ENCODE data around the gene CYP27C1. TPM values are rescaled to one million over a fixed set of nuclear protein-coding genes. Genes with fewer than 3 reads are reported as not detected.
"Not testable (repeated sequence)": the region's sequence is repeated elsewhere in the genome, so short reads cannot be mapped to it uniquely, and the experiment has no call there.

CYP27C1 gene
- total RNA-seq, 1 donor from 2014 or later = 0.26 TPM

- peak; percentile 42 for DNase-seq (ENCODE audit: low spot score)
These were observed 49.5 kb downstream of the CYP27C1 start for GRCh38 chr2:127170452-127171197.

GRCh38 chr2:127170021-127170420, 50.1 kb downstream of the CYP27C1 start:
- DNase-seq (ENCODE audit: low spot score) = no peak

- no peak for DNase-seq (ENCODE audit: low spot score)
These were observed 50.9 kb downstream of the CYP27C1 start for GRCh38 chr2:127169066-127169660.

- DNase-seq (ENCODE audit: low spot score) = no peak
These were observed 53.8 kb downstream of the CYP27C1 start for GRCh38 chr2:127166231-127166860.

GRCh38 chr2:127165539-127165935, 54.6 kb downstream of the CYP27C1 start:
- DNase-seq (ENCODE audit: low spot score) = no peak

- DNase-seq (ENCODE audit: low spot score) = no peak
These were observed 55.1 kb downstream of the CYP27C1 start for GRCh38 chr2:127164761-127165538.

- DNase-seq (ENCODE audit: low spot score) = no peak
These were observed 56.2 kb downstream of the CYP27C1 start for GRCh38 chr2:127163921-127164320.

GRCh38 chr2:127163090-127163406, 57.1 kb downstream of the CYP27C1 start:
- not testable (repeated sequence) for DNase-seq (ENCODE audit: low spot score)

GRCh38 chr2:127162261-127163089, 57.6 kb downstream of the CYP27C1 start:
- DNase-seq (ENCODE audit: low spot score) = no peak

- peak; percentile 20 for DNase-seq (ENCODE audit: low spot score)
These were observed 58.6 kb downstream of the CYP27C1 start for GRCh38 chr2:127161176-127162136.

- DNase-seq (ENCODE audit: low spot score) = no peak
These were observed 59.4 kb downstream of the CYP27C1 start for GRCh38 chr2:127160676-127161075.

- no peak for DNase-seq (ENCODE audit: low spot score)
These were observed 60.6 kb downstream of the CYP27C1 start for GRCh38 chr2:127159543-127159942.

- DNase-seq (ENCODE audit: low spot score) = no peak
These were observed 61.3 kb downstream of the CYP27C1 start for GRCh38 chr2:127158614-127159290.

- DNase-seq (ENCODE audit: low spot score) = no peak
These were observed 62.2 kb downstream of the CYP27C1 start for GRCh38 chr2:127157651-127158485.

- no peak for DNase-seq (ENCODE audit: low spot score)
These were observed 63.0 kb downstream of the CYP27C1 start for GRCh38 chr2:127157114-127157513.

- DNase-seq (ENCODE audit: low spot score) = peak; percentile 36
These were observed 64.2 kb downstream of the CYP27C1 start for GRCh38 chr2:127155947-127156346.

- no peak for DNase-seq (ENCODE audit: low spot score)
These were observed 65.0 kb downstream of the CYP27C1 start for GRCh38 chr2:127155028-127155581.

- DNase-seq (ENCODE audit: low spot score) = no peak
These were observed 65.7 kb downstream of the CYP27C1 start for GRCh38 chr2:127154396-127154795.
